ENCODE results near the gene RIC1. TPM values are rescaled to one million over a fixed set of nuclear protein-coding genes. Genes with fewer than 3 reads are reported as not detected.

The RIC1 gene
- total and polyA plus RNA-seq, 2 of the 4 experiments (the other 2 are of a cell fraction) = 28.8 to 76.9 TPM

DNA sequence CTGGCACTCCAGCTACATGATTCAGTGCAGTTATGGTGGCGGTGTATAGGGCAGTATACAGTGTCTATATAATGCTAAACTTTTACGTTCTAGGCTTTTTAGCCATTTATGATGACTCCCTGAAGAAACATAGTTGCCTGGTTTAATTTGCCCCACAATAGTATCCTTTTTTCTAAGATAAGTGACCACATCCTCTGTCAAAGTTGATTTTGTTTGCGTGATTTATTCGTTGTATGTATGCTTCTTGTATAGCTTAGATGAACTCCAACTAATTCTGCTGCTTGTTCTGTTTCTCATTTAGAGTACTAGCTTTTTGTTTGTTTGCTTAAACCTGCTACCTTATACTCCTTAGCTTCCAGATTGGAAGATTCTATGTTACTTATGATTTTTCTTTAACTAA, 120.4 kb downstream of the RIC1 start:
- H3K27me3 ChIP-seq (ENCODE audit: control insufficient read depth, insufficient read depth, low read length) = no peaks in the 10 kb centered on the region
- no peak overlapping the region for H3K4me3 ChIP-seq (ENCODE audit: insufficient read depth, low read depth, low read length)
- no peak overlapping the region for H4K8ac ChIP-seq (ENCODE audit: low read depth in 2 of 2, low read length in 2 of 2)
- no peak for DNase-seq
- H3K36me3 ChIP-seq (ENCODE audit: control insufficient read depth, insufficient read depth, low read length) = peaks cover 34% of the 10 kb centered on the region
- peaks cover 4% of the 10 kb centered on the region in 2 experiments; a peak in 2 of 4 replicates for H3K79me1 ChIP-seq (ENCODE audit: low read depth in 1 of 2, low read length in 2 of 2)
- H2BK15ac ChIP-seq (ENCODE audit: low read depth, low read length) = no peak overlapping the region
- no peaks in the 10 kb centered on the region for H4K20me1 ChIP-seq (ENCODE audit: insufficient read depth, low read length)
- H4K91ac ChIP-seq (ENCODE audit: insufficient read depth, low read depth, low read length) = no peak overlapping the region
- in situ Hi-C loops (cut with MboI; ENCODE audit: low sequenced_read_pairs) = no loop called here
- H3K9me1 ChIP-seq (ENCODE audit: insufficient read depth, low read length) = no peaks in the 10 kb centered on the region
- no peak overlapping the region for H2BK5ac ChIP-seq (ENCODE audit: low read depth, low read length, poor library complexity, severe bottlenecking)
- H2BK120ac ChIP-seq (ENCODE audit: low read depth, low read length) = no peak overlapping the region
- H3K9me3 ChIP-seq (ENCODE audit: control insufficient read depth, insufficient read depth, low read length) = no peaks in the 10 kb centered on the region
- no peak overlapping the region for H2AFZ ChIP-seq (replicated peaks; ENCODE audit: low read length, poor library complexity)
- CTCF ChIA-PET = interaction anchor here (0.7 to 1.9 kb wide), 2 partner anchors 14 to 24 kb away, joined by 3 to 5 read pairs; no protein-coding TSS in a partner anchor
- no peak overlapping the region for H3K27ac ChIP-seq (ENCODE audit: insufficient read depth, low read length)
- POLR2A ChIA-PET (ENCODE audit: unreplicated experiment) = no interaction called here
- TF ChIP-seq POLR2A (IDR thresholded peaks at IDR 0.05; ENCODE audit: low read depth, low read length) (no peak), MAZ (IDR thresholded peaks at IDR 0.05; ENCODE audit: borderline replicate concordance, low read depth, low read length) (no peak), MXI1 (IDR thresholded peaks at IDR 0.05; ENCODE audit: borderline replicate concordance, low read depth, low read length) (no peak), SMC3 (IDR thresholded peaks at IDR 0.05; ENCODE audit: low read depth, low read length) (no peak), RFX5 (IDR thresholded peaks at IDR 0.05; ENCODE audit: low read depth, low read length) (no peak)
- TF ChIP-seq, protein P1, sequence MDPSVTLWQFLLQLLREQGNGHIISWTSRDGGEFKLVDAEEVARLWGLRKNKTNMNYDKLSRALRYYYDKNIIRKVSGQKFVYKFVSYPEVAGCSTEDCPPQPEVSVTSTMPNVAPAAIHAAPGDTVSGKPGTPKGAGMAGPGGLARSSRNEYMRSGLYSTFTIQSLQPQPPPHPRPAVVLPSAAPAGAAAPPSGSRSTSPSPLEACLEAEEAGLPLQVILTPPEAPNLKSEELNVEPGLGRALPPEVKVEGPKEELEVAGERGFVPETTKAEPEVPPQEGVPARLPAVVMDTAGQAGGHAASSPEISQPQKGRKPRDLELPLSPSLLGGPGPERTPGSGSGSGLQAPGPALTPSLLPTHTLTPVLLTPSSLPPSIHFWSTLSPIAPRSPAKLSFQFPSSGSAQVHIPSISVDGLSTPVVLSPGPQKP (IDR thresholded peaks at IDR 0.05; ENCODE audit: borderline replicate concordance, low read depth, low read length) = no peak
- TF ChIP-seq, protein P2, sequence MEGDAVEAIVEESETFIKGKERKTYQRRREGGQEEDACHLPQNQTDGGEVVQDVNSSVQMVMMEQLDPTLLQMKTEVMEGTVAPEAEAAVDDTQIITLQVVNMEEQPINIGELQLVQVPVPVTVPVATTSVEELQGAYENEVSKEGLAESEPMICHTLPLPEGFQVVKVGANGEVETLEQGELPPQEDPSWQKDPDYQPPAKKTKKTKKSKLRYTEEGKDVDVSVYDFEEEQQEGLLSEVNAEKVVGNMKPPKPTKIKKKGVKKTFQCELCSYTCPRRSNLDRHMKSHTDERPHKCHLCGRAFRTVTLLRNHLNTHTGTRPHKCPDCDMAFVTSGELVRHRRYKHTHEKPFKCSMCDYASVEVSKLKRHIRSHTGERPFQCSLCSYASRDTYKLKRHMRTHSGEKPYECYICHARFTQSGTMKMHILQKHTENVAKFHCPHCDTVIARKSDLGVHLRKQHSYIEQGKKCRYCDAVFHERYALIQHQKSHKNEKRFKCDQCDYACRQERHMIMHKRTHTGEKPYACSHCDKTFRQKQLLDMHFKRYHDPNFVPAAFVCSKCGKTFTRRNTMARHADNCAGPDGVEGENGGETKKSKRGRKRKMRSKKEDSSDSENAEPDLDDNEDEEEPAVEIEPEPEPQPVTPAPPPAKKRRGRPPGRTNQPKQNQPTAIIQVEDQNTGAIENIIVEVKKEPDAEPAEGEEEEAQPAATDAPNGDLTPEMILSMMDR (conservative IDR thresholded peaks at IDR 0.05; ENCODE audit: low read depth, low read length) = no peak
- dilution Hi-C loops (cut with HindIII; ENCODE audit: low sequenced_read_pairs, unreplicated experiment) = no loop called here
- H3K14ac ChIP-seq (replicated peaks; ENCODE audit: low read depth, low read length) = no peak overlapping the region
- no peak overlapping the region for H3K56ac ChIP-seq (ENCODE audit: extremely low read depth, insufficient read depth, low read length)
- no peak overlapping the region for H2BK20ac ChIP-seq (ENCODE audit: low read depth, low read length)
- WGBS, 2 experiments (ENCODE audit: extremely low coverage in 2 of 2, insufficient read length in 1 of 2) = no CpG with 5 or more reads among the region's 4 CpGs
- no TSS peak for BruUV-seq (replicated peaks)
- H3K23ac ChIP-seq (ENCODE audit: low read depth, low read length) = no peak overlapping the region
- H3K4ac ChIP-seq (ENCODE audit: low read depth, low read length) = no peak overlapping the region
- no peak for ATAC-seq (ENCODE audit: low read depth)
- H3K4me2 ChIP-seq (ENCODE audit: low read depth, low read length) = no peak overlapping the region
- H3K4me1 ChIP-seq (ENCODE audit: control insufficient read depth, insufficient read depth, low read length) = no peaks in the 10 kb centered on the region
- H3K18ac ChIP-seq (ENCODE audit: low read depth, low read length) = no peak overlapping the region
- intact Hi-C loops (cut with micrococcal nuclease) = no loop called here
- H4K5ac ChIP-seq (ENCODE audit: low read depth, low read length) = no peak overlapping the region
- no peak overlapping the region for H3K9ac ChIP-seq (ENCODE audit: low read depth, low read length)
- no peak overlapping the region for H2AK9ac ChIP-seq (replicated peaks; ENCODE audit: low read depth, low read length, poor library complexity)
- no peak overlapping the region for H2AK5ac ChIP-seq (ENCODE audit: low read depth, low read length)
